GM10248 (cell line): ENCODE results near the gene ARHGEF3.
"Not testable (repeated sequence)": the region's sequence is repeated elsewhere in the genome, so short reads cannot be mapped to it uniquely, and the experiment has no call there.

Experiments
- CTCF ChIA-PET: fragments of 300-600 bp; sonication (Branson Sonifier 250); formaldehyde crosslinking; extraction: SDS; loops from one replicate; lab custom pipeline; 2021; ENCODE audit warnings: antibody characterized with exemption; lab: Yijun Ruan, JAX
- POLR2A ChIA-PET: fragments of 350-650 bp; sonication (Branson Sonifier 250); formaldehyde crosslinking; extraction: SDS; loops from one replicate; lab custom pipeline; 2020; ENCODE audit warnings: antibody characterized with exemption; lab: Yijun Ruan, JAX
- DNase-seq: peaks from one replicate; pipeline ENCODE4 v3.0.0; 2012; ENCODE audit errors: extremely low spot score
- CTCF ChIP-seq: IDR thresholded peaks from 2 replicates; pipeline ENCODE4 v1.5.1; 2012; ENCODE audit warnings: mild to moderate bottlenecking, low read depth; ENCODE audit errors: extremely low read depth, missing control alignments, control extremely low read depth

ARHGEF3 gene

GRCh38 chr3:56737006-56737405 is 64.7 kb downstream of the ARHGEF3 start:
- ChIA-PET CTCF (interaction anchor here (0.9 to 3.7 kb wide), 9 partner anchors 11 to 252 kb away, joined by 3 to 25 read pairs (median 4); partner anchors contain the start of gene ARHGEF3), POLR2A (no interaction called here)
- DNase-seq, result no peak
- no peak for TF ChIP-seq CTCF

- ChIA-PET CTCF (interaction anchor here (1.0 to 1.5 kb wide), 2 partner anchors 34 to 68 kb away, joined by 3 read pairs; no protein-coding TSS in a partner anchor), POLR2A (no interaction called here)
- DNase-seq, result no peak
- TF ChIP-seq CTCF, result no peak
Observed at GRCh38 chr3:56732109-56732508, 69.6 kb downstream of the ARHGEF3 start.

- ChIA-PET CTCF (interaction anchor here (1.0 to 2.7 kb wide), 10 partner anchors 23 to 271 kb away, joined by 3 to 20 read pairs (median 4); no protein-coding TSS in a partner anchor), POLR2A (no interaction called here)
- peak; percentile 72 for DNase-seq
- no peak for TF ChIP-seq CTCF
Observed at GRCh38 chr3:56725175-56725574, 76.6 kb downstream of the ARHGEF3 start.

- ChIA-PET CTCF (interaction anchor here (1.0 to 2.7 kb wide), 9 partner anchors 22 to 271 kb away, joined by 3 to 20 read pairs (median 4); partner anchors contain the start of gene ARHGEF3), POLR2A (interaction anchor here (0.6 kb wide), 1 partner anchor 34 kb away, joined by 3 read pairs; no protein-coding TSS in a partner anchor)
- DNase-seq, result no peak
- no peak for TF ChIP-seq CTCF
Observed at GRCh38 chr3:56724676-56725075, 77.1 kb downstream of the ARHGEF3 start.

- POLR2A ChIA-PET, result no interaction called here
Observed at GRCh38 chr3:56720849-56721248, 80.9 kb downstream of the ARHGEF3 start.

GRCh38 chr3:56718809-56719208 is 82.9 kb downstream of the ARHGEF3 start:
- DNase-seq, POLR2A ChIA-PET: not testable (repeated sequence)
- CTCF ChIA-PET, result interaction anchor here (1.7 to 3.7 kb wide), 2 partner anchors 26 to 80 kb away, joined by 4 to 20 read pairs; no protein-coding TSS in a partner anchor

More at GRCh38 chr3:56720849-56721248, 80.9 kb downstream of the ARHGEF3 start:
- TF ChIP-seq CTCF, result no peak
- CTCF ChIA-PET, result interaction anchor here (1.0 to 3.7 kb wide), 6 partner anchors 15 to 78 kb away, joined by 3 to 20 read pairs (median 3); no protein-coding TSS in a partner anchor
- no peak for DNase-seq

- CTCF ChIA-PET, result no interaction called here
Observed at GRCh38 chr3:56711344-56711743, 90.4 kb downstream of the ARHGEF3 start.

GRCh38 chr3:56707412-56707811 is 94.3 kb downstream of the ARHGEF3 start:
- not testable (repeated sequence) for DNase-seq
- CTCF ChIA-PET, result interaction anchor here (1.3 to 2.0 kb wide), 3 partner anchors 26 to 281 kb away, joined by 3 to 11 read pairs (median 10); no protein-coding TSS in a partner anchor

More at GRCh38 chr3:56711344-56711743, 90.4 kb downstream of the ARHGEF3 start:
- TF ChIP-seq CTCF, result no peak
- peak; percentile 24 for DNase-seq
- POLR2A ChIA-PET, result no interaction called here

More at GRCh38 chr3:56707412-56707811, 94.3 kb downstream of the ARHGEF3 start:
- POLR2A ChIA-PET, result not testable (repeated sequence)
